GM12865 (cell line): Measurements from ENCODE around the gene SEC14L1.

Experiments
- DNase-seq: peaks from one replicate; pipeline ENCODE4 v3.0.0; 2010; ENCODE audit warnings: low read depth
- H3K4me3 ChIP-seq: 2 replicates; pipeline ENCODE4 v1.5.1; 2011; ENCODE audit warnings: mild to moderate bottlenecking, low read depth, low read length, control low read depth
- CTCF ChIP-seq: IDR thresholded peaks from 2 replicates; pipeline ENCODE4 v1.5.1; 2011; ENCODE audit warnings: low read length, control low read depth, low read depth, inconsistent platforms; ENCODE audit not compliant: insufficient read depth; ENCODE audit errors: missing control alignments

Gene SEC14L1

GRCh38 chr17:77235370-77235941 is 94.7 kb downstream of the SEC14L1 start:
- peak; percentile 88 for DNase-seq
- peak overlapping the region; percentile 39 for H3K4me3 ChIP-seq

GRCh38 chr17:77237232-77238008 is 96.7 kb downstream of the SEC14L1 start:
- no peak for DNase-seq
- TF ChIP-seq CTCF: no peak
- no peak overlapping the region for H3K4me3 ChIP-seq

More at GRCh38 chr17:77235370-77235941, 94.7 kb downstream of the SEC14L1 start:
- TF ChIP-seq CTCF: no peak

GRCh38 chr17:77240976-77241375 is 100.2 kb downstream of the SEC14L1 start:
- H3K4me3 ChIP-seq: no peak overlapping the region
- DNase-seq: no peak
- no peak for TF ChIP-seq CTCF

- TF ChIP-seq CTCF: no peak
- DNase-seq: no peak
- no peak overlapping the region for H3K4me3 ChIP-seq
Observed at GRCh38 chr17:77242118-77242851, 101.5 kb downstream of the SEC14L1 start.

GRCh38 chr17:77245162-77245926 is 104.6 kb downstream of the SEC14L1 start:
- H3K4me3 ChIP-seq: no peak overlapping the region
- TF ChIP-seq CTCF: no peak
- DNase-seq: peak; percentile 87

GRCh38 chr17:77246110-77247047 is 105.6 kb downstream of the SEC14L1 start:
- DNase-seq: peak; percentile 29

More at GRCh38 chr17:77246110-77247047, 105.6 kb downstream of the SEC14L1 start:
- H3K4me3 ChIP-seq: peak overlapping the region; percentile 56
- TF ChIP-seq CTCF: no peak
